HEK293 (cell line): ENCODE measurements around the gene CR2.

ENCODE experiments used
- ATF2 ChIP-seq: fragments of 450-650 bp; formaldehyde crosslinking; IDR thresholded peaks from 2 replicates; pipeline ENCODE4 v1.5.1; 2016; ENCODE audit warnings: missing biosample characterization, missing genetic modification characterization, low read depth
- CTCF ChIP-seq: fragments of 450-650 bp; formaldehyde crosslinking; IDR thresholded peaks from 2 replicates; pipeline ENCODE4 v1.5.1; 2016; ENCODE audit warnings: missing biosample characterization, missing genetic modification characterization
- OVOL3 ChIP-seq: fragments of 450-650 bp; formaldehyde crosslinking; IDR thresholded peaks from 2 replicates; pipeline ENCODE4 v1.5.1; 2016; ENCODE audit warnings: missing biosample characterization, missing genetic modification characterization
- TRIM28 ChIP-seq: IDR thresholded peaks from 2 replicates; pipeline ENCODE4 v1.6.1; 2011; ENCODE audit warnings: low read length, control low read depth, borderline replicate concordance
- ZNF114 ChIP-seq: fragments of 450-650 bp; formaldehyde crosslinking; IDR thresholded peaks from 2 replicates; pipeline ENCODE4 v1.5.0; 2017; ENCODE audit warnings: missing biosample characterization, missing genetic modification characterization
- ZNF133 ChIP-seq: fragments of 450-650 bp; formaldehyde crosslinking; IDR thresholded peaks from 2 replicates; pipeline ENCODE4 v1.5.1; 2016; ENCODE audit warnings: missing biosample characterization, missing genetic modification characterization
- ZNF2 ChIP-seq: fragments of 450-650 bp; formaldehyde crosslinking; IDR thresholded peaks from 2 replicates; pipeline ENCODE4 v1.5.1; 2016; ENCODE audit warnings: missing biosample characterization, missing genetic modification characterization
- ZNF221 ChIP-seq: fragments of 450-650 bp; formaldehyde crosslinking; IDR thresholded peaks from 2 replicates; pipeline ENCODE4 v1.5.1; 2017; ENCODE audit warnings: missing biosample characterization, missing genetic modification characterization, borderline replicate concordance
- ZNF510 ChIP-seq: fragments of 450-650 bp; formaldehyde crosslinking; IDR thresholded peaks from 2 replicates; pipeline ENCODE4 v1.5.1; 2018; ENCODE audit warnings: mild to moderate bottlenecking, missing genetic modification characterization, missing biosample characterization; ENCODE audit not compliant: insufficient replicate concordance
- ZNF664 ChIP-seq: fragments of 450-650 bp; formaldehyde crosslinking; IDR thresholded peaks from 2 replicates; pipeline ENCODE4 v1.5.1; 2016; ENCODE audit warnings: missing biosample characterization, missing genetic modification characterization
- ZNF677 ChIP-seq: fragments of 450-650 bp; IDR thresholded peaks from 2 replicates; pipeline ENCODE4 v1.5.0; 2018; ENCODE audit warnings: missing biosample characterization, mild to moderate bottlenecking, missing genetic modification characterization, moderate library complexity
- ZNF792 ChIP-seq: fragments of 450-650 bp; formaldehyde crosslinking; IDR thresholded peaks from 2 replicates; pipeline ENCODE4 v1.5.1; 2016; ENCODE audit warnings: missing biosample characterization, missing genetic modification characterization
- ZNF837 ChIP-seq: fragments of 450-650 bp; formaldehyde crosslinking; IDR thresholded peaks from 2 replicates; pipeline ENCODE4 v1.5.1; 2016; ENCODE audit warnings: missing biosample characterization, missing genetic modification characterization

DNA sequence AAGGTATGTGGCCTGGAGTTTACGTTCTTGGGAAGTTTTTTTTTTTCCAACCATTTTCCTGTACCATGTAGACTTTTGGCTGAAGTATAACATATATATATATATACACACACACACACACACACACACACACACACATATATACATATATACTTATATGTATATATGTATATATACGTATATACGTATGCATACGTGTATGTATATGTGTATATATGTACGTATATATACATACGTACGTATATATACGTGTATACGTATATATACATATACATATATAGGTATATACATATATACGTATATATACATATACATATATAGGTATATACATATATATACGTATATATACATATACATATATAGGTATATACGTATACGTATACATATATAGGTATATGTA lies 60.8 kb downstream of the CR2 start:
- no peak for TF ChIP-seq ZNF133
- TF ChIP-seq CTCF, result no peak
- TF ChIP-seq ZNF837 (tag by site-specific recombination), result no peak
- no peak for TF ChIP-seq ATF2 (tag by site-specific recombination)
- TF ChIP-seq ZNF664 (tag by site-specific recombination), result no peak
- TF ChIP-seq ZNF510 (tag by site-specific recombination), result no peak
- no peak for TF ChIP-seq ZNF114 (tag by site-specific recombination)
- TF ChIP-seq ZNF792 (tag by site-specific recombination), result no peak
- TF ChIP-seq ZNF221, result no peak
- no peak for TF ChIP-seq ZNF2 (tag by site-specific recombination)
- no peak for TF ChIP-seq TRIM28
- TF ChIP-seq ZNF677, result no peak
- no peak for TF ChIP-seq OVOL3 (tag by site-specific recombination)
